ENCODE measurements around the gene FCHSD1.

DNA sequence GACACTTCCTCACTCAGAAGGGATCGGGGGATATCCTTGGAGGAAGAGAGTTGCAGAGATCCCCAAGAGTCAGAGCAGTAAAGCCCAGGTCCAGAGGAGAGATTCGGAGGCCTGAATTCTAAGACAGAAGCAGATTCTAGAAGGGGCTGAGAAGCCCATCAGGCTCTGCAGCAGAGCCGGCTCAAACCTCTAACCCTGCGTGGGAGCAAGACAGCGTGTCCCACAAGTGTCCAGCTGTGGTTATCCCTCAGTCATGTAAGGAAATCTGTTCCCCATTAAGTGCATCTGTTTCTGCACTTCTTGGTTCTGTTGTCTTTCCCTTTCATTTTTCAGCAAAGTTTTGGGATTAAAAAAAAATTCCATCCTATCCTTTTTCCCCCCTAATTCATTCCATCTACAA, 27.6 kb downstream of the FCHSD1 start:
- TF ChIP-seq CTCF (conservative IDR thresholded peaks at IDR 0.05; ENCODE audit: low read depth, low read length): no peak
- no peak for TF ChIP-seq EZH2phosphoT487 (IDR thresholded peaks at IDR 0.05; ENCODE audit: borderline replicate concordance, low read length)
- TF ChIP-seq EZH2 (IDR thresholded peaks at IDR 0.05; ENCODE audit: low read length, unreplicated experiment): no peak

Data from PC-3 (cell line).